Epithelial cell of proximal tubule (primary cell): ENCODE data around the gene TMEM120B. TPM values are rescaled to one million over a fixed set of nuclear protein-coding genes. Genes with fewer than 3 reads are reported as not detected.
"Not testable (repeated sequence)": the region's sequence is repeated elsewhere in the genome, so short reads cannot be mapped to it uniquely, and the experiment has no call there.

Experiments
- DNase-seq: peaks from one replicate; pipeline ENCODE4 v3.0.0-alpha.2; 2011; ENCODE audit warnings: low read depth
- H3K4me3 ChIP-seq: 2 replicates; pipeline ENCODE4 v1.5.1; 2011; ENCODE audit warnings: low read depth, mild to moderate bottlenecking, low read length
- CTCF ChIP-seq: conservative IDR thresholded peaks from 2 replicates; pipeline ENCODE4 v1.5.1; 2012; ENCODE audit warnings: low read depth, mild to moderate bottlenecking, low read length
- total RNA-seq: library from RNA; depleted of rRNA; stranded (reverse); fragments of >200 nt; gene quantifications from 2 replicates; pipeline ENCODE4 v1.2.3, GENCODE V29; 2015

TMEM120B gene
- total RNA-seq, 1 donor from 2014 or later = 5.5 TPM

- no peak overlapping the region for H3K4me3 ChIP-seq
- DNase-seq = no peak
- no peak for TF ChIP-seq CTCF
Measured at GRCh38 chr12:121788176-121788818, 75.7 kb downstream of the TMEM120B start.

- no peak for TF ChIP-seq CTCF
- no peak overlapping the region for H3K4me3 ChIP-seq
- DNase-seq = no peak
Measured at GRCh38 chr12:121789233-121789781, 76.8 kb downstream of the TMEM120B start.

GRCh38 chr12:121789800-121790728, 77.5 kb downstream of the TMEM120B start:
- DNase-seq = no peak
- no peak overlapping the region for H3K4me3 ChIP-seq
- TF ChIP-seq CTCF = no peak

GRCh38 chr12:121790785-121791184, 78.2 kb downstream of the TMEM120B start:
- DNase-seq, H3K4me3 ChIP-seq: not testable (repeated sequence)

- TF ChIP-seq CTCF = peak; percentile 16
- H3K4me3 ChIP-seq = peak overlapping the region; percentile 73
- no peak for DNase-seq
Measured at GRCh38 chr12:121791671-121792551, 79.4 kb downstream of the TMEM120B start.

GRCh38 chr12:121792607-121793439, 80.3 kb downstream of the TMEM120B start:
- no peak for TF ChIP-seq CTCF
- H3K4me3 ChIP-seq = peak overlapping the region; percentile 73
- no peak for DNase-seq
